Midbrain (tissue), 1 donor: ENCODE data around the gene EOMES.
A peak's percentile ranks its signal among the peaks of the same experiment; 100 is the strongest.

Experiments
- DNase-seq: peaks from one replicate; lab custom pipeline; 2025; lab: John Stamatoyannopoulos, UW

The EOMES gene

GRCh38 chr3:27720899-27721716, 1.0 kb downstream of the EOMES start:
- DNase-seq, result no peak

DNA sequence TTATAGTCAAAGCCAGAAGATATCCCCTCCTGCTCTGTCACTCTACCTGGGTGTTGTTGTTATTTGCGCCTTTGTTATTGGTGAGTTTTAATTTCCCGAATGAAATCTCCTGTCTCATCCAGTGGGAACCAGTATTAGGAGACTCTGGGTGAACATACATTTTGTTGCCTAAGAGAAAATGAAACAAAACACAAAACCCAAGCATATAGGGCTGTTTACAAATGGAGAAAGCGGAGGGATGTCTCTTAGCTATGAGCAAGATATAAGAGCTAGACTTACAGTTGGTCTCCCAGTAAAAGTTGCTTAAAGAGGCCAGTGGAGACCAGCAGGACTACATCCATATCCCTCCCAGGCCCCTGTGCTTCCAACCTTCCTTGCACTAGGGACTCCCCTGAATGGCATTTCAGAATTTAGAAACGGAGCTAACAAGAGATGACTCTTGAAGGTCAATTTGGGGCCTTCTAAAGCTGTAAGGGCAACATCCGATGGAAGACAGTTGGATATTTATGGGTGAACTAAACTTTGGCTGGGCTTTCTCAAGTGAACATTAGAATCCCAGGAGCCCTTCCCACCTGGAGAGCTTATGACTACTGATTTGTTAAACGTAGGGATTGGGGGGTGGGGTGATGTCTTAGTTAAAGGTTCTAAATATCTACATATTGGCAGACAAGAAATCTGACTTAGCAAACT, 2.7 kb downstream of the EOMES start:
- DNase-seq, result no peak

- DNase-seq, result no peak
These were observed 3.7 kb downstream of the EOMES start for GRCh38 chr3:27718459-27718858.

DNA sequence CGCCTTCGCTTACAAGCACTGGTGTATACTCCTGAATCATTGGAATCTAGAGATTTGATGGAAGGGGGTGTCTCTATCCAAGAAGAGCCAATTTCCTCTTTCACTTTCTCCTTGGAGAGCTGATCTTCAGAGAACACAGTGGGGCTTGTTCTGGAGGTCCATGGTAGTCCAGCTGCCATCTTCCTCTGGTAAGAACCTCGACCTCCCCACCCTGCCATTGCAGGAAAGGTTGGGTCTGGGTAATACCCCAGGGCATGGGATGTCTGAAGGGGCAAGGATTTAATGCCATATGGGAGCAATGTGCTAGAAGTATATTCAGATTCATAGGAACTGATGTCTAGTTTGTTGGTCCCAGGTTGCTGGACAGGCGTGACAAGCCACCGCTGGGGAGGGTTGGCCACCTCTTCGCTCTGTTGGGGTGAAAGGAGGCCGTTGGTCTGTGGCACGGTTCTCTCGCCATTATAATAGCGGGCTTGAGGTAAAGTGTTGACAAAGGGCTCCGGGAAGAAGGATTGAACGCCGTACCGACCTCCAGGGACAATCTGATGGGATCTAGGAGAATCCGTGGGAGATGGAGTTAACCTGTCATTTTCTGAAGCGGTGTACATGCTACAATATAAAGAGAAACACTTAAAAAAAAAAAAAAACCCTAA, 4.8 kb downstream of the EOMES start:
- no peak for DNase-seq

DNA sequence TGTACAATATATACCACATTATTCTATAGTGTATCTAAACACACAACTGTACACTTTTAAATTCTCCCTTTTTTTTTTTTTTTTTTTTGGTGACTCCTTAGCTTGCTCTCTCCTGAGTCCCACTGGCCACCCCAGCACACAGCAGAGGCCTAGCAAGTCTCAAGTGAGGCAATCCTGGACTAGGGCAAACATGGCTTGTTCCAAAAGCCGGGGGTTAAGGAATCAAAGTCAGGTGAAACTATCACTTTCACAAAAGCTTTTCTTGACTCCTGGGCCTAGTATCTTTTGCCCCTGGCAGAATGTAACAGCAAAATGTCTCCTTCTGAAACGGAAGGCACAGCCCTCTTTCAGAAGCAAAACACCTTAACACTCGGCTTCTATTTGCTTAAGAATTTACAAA, 5.8 kb downstream of the EOMES start:
- no peak for DNase-seq

DNA sequence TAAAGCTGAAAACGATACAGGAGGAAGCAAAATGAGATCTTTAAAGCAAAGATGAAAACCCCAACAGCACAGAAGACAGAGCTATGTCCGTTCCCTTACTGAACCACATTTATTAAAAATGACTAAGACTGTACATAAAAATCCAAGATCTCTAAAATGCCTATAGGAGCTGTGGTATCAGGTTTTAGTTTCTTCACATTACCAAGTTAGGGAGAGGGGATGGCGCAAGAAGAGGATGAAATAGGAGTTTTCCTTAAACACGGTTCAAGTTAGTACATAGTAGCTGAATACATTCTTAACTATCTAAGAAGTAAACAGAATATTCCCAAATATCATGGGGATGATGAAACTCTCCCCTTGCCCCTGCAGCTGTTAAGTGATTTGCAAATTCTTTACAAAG, 6.3 kb downstream of the EOMES start:
- no peak for DNase-seq

- DNase-seq, result no peak
These were observed 6.7 kb downstream of the EOMES start for GRCh38 chr3:27715454-27715806.

- no peak for DNase-seq
These were observed 7.2 kb downstream of the EOMES start for GRCh38 chr3:27714692-27715453.

DNA sequence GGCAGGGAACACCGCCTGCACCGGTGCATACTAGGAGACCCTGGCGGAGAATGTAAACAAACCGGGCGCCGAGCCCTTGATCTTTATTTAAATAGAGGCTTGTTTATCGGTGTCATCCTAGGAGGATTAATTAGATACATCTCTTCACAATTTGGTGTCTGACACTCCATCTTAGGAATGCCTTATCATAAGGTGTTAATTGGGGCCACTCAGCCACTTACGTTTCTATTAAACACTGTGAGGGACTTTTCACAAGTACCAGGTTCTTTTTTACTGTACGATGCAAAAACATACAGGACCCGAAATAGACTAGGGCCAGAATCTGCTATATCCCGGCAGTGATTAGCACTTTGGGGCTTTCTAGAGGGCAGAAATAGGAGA, 8.0 kb downstream of the EOMES start:
- DNase-seq, result no peak

- DNase-seq, result no peak
These were observed 8.5 kb downstream of the EOMES start for GRCh38 chr3:27713435-27714145.

DNA sequence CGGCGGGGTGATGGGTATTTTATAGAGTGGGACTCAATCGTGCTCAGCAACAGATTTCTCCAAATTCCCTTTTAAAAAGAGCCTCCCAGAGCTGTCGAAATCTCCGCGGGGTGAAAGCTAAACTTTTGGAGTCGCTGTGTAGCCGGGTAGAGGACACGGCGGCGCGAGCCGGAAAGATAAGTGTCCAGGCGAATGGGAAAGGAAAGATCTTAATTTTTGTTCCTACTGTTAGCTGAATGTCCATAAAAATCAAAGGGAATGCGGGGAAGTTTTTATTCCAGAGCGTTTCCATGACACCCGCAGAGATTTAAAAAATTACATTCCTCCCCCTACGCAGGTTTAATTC, 9.1 kb downstream of the EOMES start:
- no peak for DNase-seq

- DNase-seq, result peak; percentile 60
These were observed 9.7 kb downstream of the EOMES start for GRCh38 chr3:27712136-27713077.

DNA sequence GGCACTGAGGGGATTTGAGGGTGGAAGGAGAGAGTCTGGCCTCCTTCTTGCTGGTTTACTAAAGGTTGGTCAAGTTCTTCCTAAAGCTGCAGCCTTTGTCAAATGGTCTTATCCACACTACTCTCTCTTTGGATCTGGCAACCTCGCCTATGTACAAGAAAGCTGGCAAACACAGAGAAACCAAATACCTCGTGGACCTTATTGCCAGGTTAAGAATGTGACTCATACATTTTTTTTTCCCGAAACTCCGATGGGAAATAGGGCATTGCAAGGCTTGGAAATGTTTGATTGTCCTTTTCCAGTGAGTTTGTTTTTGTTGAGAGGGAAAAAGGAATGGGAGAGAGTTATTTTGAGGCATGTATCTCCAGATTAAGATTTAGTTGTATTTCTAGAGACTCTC, 13.9 kb downstream of the EOMES start:
- DNase-seq, result no peak

DNA sequence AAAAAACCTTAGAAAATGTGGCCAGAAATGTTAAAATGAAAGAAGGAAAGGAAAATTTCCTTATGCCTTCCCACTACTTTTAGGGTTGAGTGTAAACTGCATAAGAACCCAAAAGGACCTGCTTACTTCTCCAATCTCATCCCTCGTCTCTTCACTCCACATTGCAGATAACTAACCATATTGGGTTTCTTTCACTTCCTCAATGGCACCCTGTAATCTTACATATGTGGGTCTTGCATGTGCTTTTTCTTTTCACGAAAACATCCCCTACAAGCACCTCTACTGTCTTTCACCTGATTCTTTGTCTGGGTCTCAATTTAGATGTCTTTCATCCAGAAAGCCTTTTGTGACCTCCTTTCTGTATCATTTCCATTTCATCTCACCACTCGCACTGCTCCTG, 23.1 kb downstream of the EOMES start:
- DNase-seq, result no peak

GRCh38 chr3:27696906-27697305, 25.2 kb downstream of the EOMES start:
- no peak for DNase-seq

- no peak for DNase-seq
These were observed 26.5 kb downstream of the EOMES start for GRCh38 chr3:27695636-27696035.

DNA sequence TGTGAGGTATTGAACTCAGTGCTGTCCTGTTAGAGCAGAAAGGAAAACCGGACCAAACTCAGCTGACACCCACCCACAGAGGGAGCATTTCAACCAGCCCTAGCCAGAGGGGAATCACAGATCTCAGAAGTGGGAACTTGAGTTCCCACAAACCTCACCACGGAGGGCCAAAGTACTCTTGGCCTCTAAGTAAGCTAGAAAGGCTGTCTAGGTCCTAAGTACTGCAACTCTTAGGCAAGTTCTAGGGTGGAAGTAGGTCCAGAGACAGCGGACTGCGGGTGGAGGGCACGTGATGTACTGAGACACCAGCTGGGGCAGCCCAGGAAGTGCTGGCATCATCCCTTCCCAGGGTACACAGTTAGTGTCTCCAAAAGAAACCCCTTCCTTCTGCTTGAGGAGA, 34.1 kb downstream of the EOMES start:
- DNase-seq, result no peak

DNA sequence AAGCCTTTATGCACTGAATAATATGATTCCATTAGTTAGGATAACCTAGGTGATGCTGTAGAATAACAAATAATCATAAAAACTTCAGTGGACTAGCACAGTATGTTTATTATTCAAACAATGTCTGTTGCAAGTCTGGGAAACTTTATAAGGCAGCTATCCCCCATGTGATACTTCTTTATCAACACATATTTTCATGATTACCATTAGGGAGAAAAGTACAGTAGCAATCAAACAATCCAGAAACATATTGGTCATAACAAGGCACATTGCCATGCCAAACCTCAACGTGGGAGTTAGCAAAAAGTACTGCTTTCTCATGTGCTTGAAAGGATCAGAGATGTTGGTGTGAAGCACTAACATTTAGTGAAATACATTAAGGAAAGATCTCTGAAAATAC, 35.5 kb downstream of the EOMES start:
- no peak for DNase-seq

GRCh38 chr3:27685474-27685873, 36.6 kb downstream of the EOMES start:
- DNase-seq, result no peak

DNA sequence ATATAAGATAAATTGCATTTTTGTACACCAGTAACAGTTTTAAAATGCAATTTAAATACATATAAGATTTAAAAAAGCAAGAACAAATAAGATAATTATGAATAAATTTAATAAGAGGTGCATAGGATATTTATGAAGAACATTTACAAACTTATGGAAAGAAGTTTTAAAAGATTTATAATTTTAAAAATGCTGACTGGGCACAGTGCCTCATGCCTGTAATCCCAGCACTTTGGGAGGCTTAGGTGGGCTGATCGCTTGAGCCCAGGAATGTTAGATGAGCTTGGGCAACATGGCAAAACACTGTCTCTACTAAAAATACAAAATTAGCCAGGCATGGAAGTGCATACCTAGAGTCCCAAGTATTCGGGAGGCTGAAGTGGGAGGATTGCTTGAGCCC, 37.8 kb downstream of the EOMES start:
- DNase-seq, result no peak

GRCh38 chr3:27681249-27681748, 40.8 kb downstream of the EOMES start:
- DNase-seq, result peak; percentile 50
